Stimulated activated naive CD8-positive, alpha-beta T cell treated with anti-CD3 and anti-CD28 coated beads, Interleukin-15, Interleukin-2, amounts not matched to agents 100 U/mL and 50 U/mL, for 24 hours (primary cell): Measurements from ENCODE around the gene ZBTB32.
"Not testable (repeated sequence)": the region's sequence is repeated elsewhere in the genome, so short reads cannot be mapped to it uniquely, and the experiment has no call there.

Experiments used
- ATAC-seq: fragments of 150-1000 bp; cut with Tn5 transposase; one replicate; pipeline ENCODE4 v1.10.0; 2021
- DNase-seq: peaks from one replicate; pipeline ENCODE4 v3.0.0; 2021

ZBTB32 gene

GRCh38 chr19:35704218-35704617 lies at the start of gene ZBTB32:
Gene ZBTB32 (plus strand): TSS chr19:35704558. CDS start chr19:35714627, 10,069 bp downstream.
- peak; percentile 30 for DNase-seq
- no peak for ATAC-seq

DNA sequence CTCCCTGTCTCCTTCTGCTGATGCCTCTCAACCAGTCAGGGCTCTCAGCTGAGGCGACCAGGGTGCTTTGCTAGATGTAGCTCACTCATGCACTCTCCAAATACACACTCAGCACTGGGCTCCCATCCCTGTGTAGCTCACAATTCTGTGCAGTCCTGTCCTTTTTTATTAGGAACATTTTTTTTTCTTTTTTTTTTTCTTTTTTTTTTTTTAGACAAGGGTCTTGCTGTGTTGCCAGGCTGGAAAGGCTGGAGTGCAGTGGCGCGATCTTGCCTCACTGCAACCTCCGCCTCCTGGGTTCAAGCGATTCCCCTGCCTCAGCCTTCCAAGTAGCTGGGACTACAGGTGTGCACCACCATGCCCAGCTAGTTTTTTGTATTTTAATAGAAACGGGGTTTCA lies 49.5 kb upstream of the ZBTB32 start:
- ATAC-seq, result peak; percentile 36
- not testable (repeated sequence) for DNase-seq

DNA sequence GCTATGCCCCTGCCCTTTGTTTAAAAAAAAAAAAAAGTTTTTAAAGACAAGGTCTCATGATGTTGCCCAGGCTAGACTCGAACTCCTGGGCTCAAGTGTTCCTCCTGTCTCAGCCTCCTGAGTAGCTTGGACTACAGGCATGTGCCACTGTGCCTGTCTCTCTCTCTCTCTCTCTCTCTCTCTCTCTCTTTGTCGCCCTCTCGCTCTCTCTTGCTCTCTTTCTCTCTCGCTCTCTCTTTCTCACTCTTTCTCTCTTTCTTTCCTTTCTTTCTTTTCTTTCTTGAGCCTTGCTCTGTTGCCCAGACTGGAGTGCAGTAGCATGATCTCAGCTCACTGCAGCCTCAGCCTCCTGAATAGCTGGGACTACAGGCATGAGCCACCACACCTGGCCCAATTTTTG lies 48.8 kb upstream of the ZBTB32 start:
- DNase-seq, result no peak
- ATAC-seq, result no peak

DNA sequence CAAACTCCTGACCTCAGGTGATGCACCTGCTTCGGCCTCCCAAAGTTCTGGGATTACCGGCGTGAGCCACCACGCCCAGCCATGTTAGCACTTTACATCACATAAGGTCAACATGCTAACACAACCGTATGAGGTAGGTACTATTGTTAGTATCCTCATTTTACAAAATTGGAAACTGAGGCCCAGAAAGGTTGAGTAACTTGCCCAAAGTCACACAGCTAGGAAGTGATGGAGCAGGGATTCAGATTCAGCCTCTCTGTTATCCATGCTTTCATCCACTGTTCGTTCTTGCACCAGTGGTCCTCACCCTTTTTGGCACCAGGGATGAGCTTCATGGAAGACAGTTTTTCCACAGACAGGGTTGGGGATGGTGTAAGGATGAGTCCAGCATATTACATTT lies 47.7 kb upstream of the ZBTB32 start:
- DNase-seq, result no peak
- no peak for ATAC-seq

GRCh38 chr19:35657904-35658700 lies 46.3 kb upstream of the ZBTB32 start:
- DNase-seq (no peak), ATAC-seq (no peak)

DNA sequence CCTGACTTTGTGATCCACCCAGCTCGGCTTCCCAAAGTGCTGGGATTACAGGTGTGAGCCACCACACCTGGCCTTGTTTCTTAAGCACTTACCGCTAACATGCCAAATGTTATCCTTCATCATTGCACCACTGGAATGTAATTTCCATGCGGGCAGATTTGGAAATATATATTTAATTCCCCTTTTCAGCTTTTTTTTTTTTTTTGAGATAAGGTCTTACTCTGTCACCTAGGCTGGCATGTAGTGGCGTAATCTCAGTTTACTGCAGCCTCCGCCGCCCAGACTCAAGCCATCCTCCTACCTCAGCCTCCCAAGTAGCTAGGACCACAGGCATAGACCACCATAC lies 42.4 kb upstream of the ZBTB32 start:
- DNase-seq (no peak), ATAC-seq (no peak)

- no peak for DNase-seq
- no peak for ATAC-seq
Observed at GRCh38 chr19:35663981-35664380, 40.4 kb upstream of the ZBTB32 start.

- no peak for DNase-seq
- ATAC-seq, result no peak
Observed at GRCh38 chr19:35665157-35665556, 39.2 kb upstream of the ZBTB32 start.

DNA sequence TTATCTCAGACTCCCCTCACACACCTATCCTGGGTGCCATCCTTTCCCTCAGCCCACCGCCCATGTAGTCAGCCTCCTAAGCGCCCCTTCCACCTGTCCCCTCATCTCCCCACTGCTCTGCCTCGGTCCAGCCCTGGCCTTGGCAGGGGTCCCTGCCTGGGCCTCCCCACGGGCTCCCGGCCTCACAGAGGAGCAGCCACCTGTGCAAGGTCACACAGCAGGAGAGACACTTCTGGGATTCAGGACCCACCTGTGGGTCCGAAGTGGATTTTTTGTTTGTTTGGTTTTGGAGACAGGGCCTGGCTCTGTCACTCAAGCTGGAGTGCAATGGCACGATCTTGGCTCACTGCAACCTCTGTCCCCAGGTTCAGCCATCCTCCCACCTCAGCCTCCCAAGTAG lies 38.8 kb upstream of the ZBTB32 start:
- no peak for DNase-seq
- no peak for ATAC-seq

- DNase-seq (no peak), ATAC-seq (no peak)
Observed at GRCh38 chr19:35666251-35666913, 38.0 kb upstream of the ZBTB32 start, which contains the start of gene UPK1A. Gene UPK1A (plus strand): TSS chr19:35666517. CDS start chr19:35666813, 296 bp downstream.

- no peak for DNase-seq
- ATAC-seq, result no peak
Observed at GRCh38 chr19:35669566-35669965, 34.8 kb upstream of the ZBTB32 start.

- no peak for DNase-seq
- ATAC-seq, result no peak
Observed at GRCh38 chr19:35669974-35670373, 34.4 kb upstream of the ZBTB32 start.

DNA sequence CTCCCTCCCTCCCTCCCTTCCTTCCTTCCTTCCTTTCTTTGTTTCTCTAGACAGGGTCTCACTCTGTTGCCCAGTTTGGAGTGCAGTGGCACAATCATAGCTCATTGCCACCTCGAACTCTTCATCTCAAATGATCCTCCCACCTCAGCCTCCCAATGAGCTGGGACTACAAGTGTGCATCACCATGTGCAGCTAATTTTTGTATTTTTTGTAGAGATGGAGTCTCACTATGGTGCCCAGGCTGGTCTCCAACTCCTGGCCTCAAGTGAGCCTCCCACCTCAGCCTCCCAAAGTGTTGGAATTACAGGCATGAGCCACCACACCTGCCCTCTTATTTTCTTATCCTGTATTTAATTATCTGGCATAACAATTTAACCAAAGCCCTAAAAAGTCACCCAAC lies 33.7 kb upstream of the ZBTB32 start:
- no peak for ATAC-seq
- no peak for DNase-seq

- ATAC-seq (no peak), DNase-seq (no peak)
Observed at GRCh38 chr19:35671818-35672217, 32.5 kb upstream of the ZBTB32 start.

GRCh38 chr19:35673121-35673804 lies 31.1 kb upstream of the ZBTB32 start:
- ATAC-seq (peak; percentile 89), DNase-seq (peak; percentile 63)

DNA sequence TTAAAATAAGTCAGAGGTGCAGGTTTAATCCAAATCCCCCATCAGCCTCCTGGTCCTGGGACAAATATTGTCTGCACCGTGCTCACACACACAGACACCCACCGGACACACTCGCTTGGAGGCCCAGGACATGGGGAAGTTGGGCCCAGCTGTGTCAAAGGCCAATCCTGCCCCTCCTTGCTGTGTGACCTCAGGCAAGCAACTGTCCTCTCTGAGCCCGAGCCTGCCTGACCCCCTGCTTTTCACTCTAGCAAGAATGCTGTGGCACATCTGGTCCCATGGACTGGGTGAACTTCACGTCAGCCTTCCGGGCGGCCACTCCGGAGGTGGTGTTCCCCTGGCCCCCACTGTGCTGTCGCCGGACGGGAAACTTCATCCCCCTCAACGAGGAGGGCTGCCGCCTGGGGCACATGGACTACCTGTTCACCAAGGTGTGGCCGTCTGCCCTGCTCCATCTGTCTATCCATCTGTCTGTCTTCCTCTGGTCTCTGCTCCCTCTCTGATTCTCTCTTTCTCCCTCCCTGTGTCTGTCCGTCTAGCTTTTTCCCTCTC lies 28.7 kb upstream of the ZBTB32 start:
- DNase-seq, result no peak
- no peak for ATAC-seq

GRCh38 chr19:35689836-35690235 lies 14.5 kb upstream of the ZBTB32 start:
- ATAC-seq (no peak), DNase-seq (no peak)

- not testable (repeated sequence) for ATAC-seq, DNase-seq
Observed at GRCh38 chr19:35691106-35691505, 13.3 kb upstream of the ZBTB32 start.

- DNase-seq (no peak), ATAC-seq (no peak)
Observed at GRCh38 chr19:35692010-35692409, 12.3 kb upstream of the ZBTB32 start.

DNA sequence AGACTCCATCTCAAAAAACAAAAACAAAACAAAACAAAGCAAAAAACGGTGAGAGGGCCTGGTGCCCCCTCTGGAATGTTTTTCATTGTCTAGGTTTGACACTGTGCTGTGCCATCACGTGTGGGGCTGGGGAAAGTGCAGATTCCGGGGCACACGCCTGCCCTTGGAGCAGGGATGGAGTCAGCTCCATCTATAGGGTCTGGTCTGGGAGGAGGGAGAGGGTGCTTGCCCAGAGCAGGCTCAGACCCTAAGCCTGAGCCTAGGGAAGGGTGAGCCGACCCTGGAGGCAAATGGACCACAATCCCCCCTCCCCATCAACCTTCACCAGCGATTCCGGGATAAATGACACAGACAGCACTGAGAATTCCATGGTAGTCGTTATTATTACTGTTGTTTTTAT lies 10.9 kb upstream of the ZBTB32 start:
- ATAC-seq (no peak), DNase-seq (no peak)

- ATAC-seq, result peak; percentile 99
- peak; percentile 92 for DNase-seq
Observed at GRCh38 chr19:35693835-35694599, 10.3 kb upstream of the ZBTB32 start.

DNA sequence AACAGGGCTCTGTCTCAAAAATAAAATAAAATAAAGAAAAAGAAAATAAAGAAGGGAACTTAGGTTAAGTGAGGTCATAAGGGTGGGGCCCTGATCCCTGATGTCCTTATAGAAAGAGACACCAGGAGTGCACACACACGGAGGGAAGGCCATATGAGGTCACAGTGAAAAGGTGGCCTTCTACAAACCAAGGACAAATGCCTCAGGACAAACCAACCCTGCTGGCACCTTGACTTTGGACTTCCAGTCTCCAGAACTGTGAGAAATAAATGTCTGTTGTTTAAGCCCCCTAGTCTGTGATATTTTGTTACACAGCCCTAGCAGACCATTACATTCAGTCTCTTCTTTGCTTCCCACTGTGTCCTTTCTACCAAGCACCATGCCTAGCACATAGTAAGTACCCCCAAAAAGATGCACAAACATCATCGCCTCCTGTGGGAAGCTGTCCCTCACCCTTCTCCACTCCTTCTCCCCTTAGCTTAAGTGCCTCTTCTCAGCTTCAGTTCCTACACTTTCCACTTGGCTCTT lies 8.4 kb upstream of the ZBTB32 start:
- ATAC-seq, result no peak

More for the DNA sequence above, 8.4 kb upstream of the ZBTB32 start:
- no peak for DNase-seq
